Gastrocnemius medialis (tissue), 4 donors: ENCODE results near the gene LCN12.

Experiments
- CTCF ChIP-seq, 5 experiments: fragments of 450-650 bp in 3 of 5; fragments of 200-600 bp in 2 of 5; sonication (generic) in 2 of 5; IDR thresholded peaks in 4 of 5; conservative IDR thresholded peaks in 1 of 5; 1 replicate in 4 of 5; 2 replicates in 1 of 5; pipeline ENCODE4 v1.5.1; 2016 to 2019; ENCODE audit warnings: antibody characterized with exemption in 5 of 5, mild to moderate bottlenecking in 3 of 5, moderate library complexity in 3 of 5
- POLR2A ChIP-seq, 2 donors: fragments of 450-650 bp; IDR thresholded peaks; one replicate each; pipeline ENCODE4 v1.6.1; 2017; ENCODE audit warnings: antibody characterized with exemption in 2 of 2, mild to moderate bottlenecking in 2 of 2, moderate library complexity in 2 of 2

- TF ChIP-seq POLR2A (IDR thresholded peaks at IDR 0.05) (no peak), CTCF (IDR thresholded peaks at IDR 0.05 in 4 of 5, conservative IDR thresholded peaks at IDR 0.05 in 1 of 5) (no peak)
Observed at GRCh38 chr9:136977649-136978072, 25.6 kb downstream of the LCN12 start.
